Lower leg skin (tissue), 4 donors: Measurements from ENCODE around the gene IPO11. TPM values are rescaled to one million over a fixed set of nuclear protein-coding genes. Genes with fewer than 3 reads are reported as not detected.

Experiments used
- DNase-seq, 2 donors: peaks; one replicate each; pipeline ENCODE4 v3.0.0-alpha.2; 2019; ENCODE audit warnings: low spot score in 2 of 2
- H3K4me3 ChIP-seq: fragments of 200-600 bp; sonication (generic); 2 replicates; pipeline ENCODE4 v1.5.1; 2017; ENCODE audit warnings: mild to moderate bottlenecking, low read depth; ENCODE audit not compliant: poor library complexity, severe bottlenecking
- CTCF ChIP-seq, 3 donors: fragments of 450-650 bp; IDR thresholded peaks; one replicate each; pipeline ENCODE4 v1.5.1; 2016; ENCODE audit warnings: antibody characterized with exemption in 3 of 3, mild to moderate bottlenecking in 3 of 3, moderate library complexity in 2 of 3
- POLR2A ChIP-seq, 2 donors: fragments of 450-650 bp; IDR thresholded peaks; one replicate each; pipeline ENCODE4 v1.6.1; 2016 to 2017; ENCODE audit warnings: antibody characterized with exemption in 2 of 2, mild to moderate bottlenecking in 1 of 2, moderate library complexity in 1 of 2
- WGBS, 2 donors: methylation state at CpG; one replicate each; pipeline ENCODE4 v1.1.5; 2018; 5-methylcytosine and 5-hydroxymethylcytosine counted together
- intact Hi-C: fragments of 100-400 bp; cut with DNase I; formaldehyde crosslinking; loops from one replicate; pipeline ENCODE4 v1.15.0; 2023; ENCODE audit warnings: low total_unique reads
- total RNA-seq, 4 donors: library from RNA; depleted of rRNA; stranded (reverse); fragments of >200 nt; gene quantifications; one replicate each; pipeline ENCODE4 v1.1.0, GENCODE V29; 2016

The IPO11 gene
- total RNA-seq, 4 donors from 2014 or later, result 12.9 to 21.8 (median 15.2) TPM

GRCh38 chr5:62579761-62580160 lies 167.2 kb downstream of the IPO11 start:
- TF ChIP-seq CTCF (IDR thresholded peaks at IDR 0.05) (no peak), POLR2A (IDR thresholded peaks at IDR 0.05) (no peak)
- intact Hi-C loops, result no loop called here
- H3K4me3 ChIP-seq, result no peak overlapping the region
- 80 to 83% methylated on average over 5 of the region's 5 CpGs for WGBS, 2 donors
- no peak for DNase-seq

GRCh38 chr5:62581836-62582597 lies 169.5 kb downstream of the IPO11 start:
- no peak for DNase-seq
- H3K4me3 ChIP-seq, result no peak overlapping the region
- 64 to 69% methylated on average over 8 of the region's 8 CpGs for WGBS, 2 donors
- TF ChIP-seq CTCF (IDR thresholded peaks at IDR 0.05) (no peak), POLR2A (IDR thresholded peaks at IDR 0.05) (no peak)
- intact Hi-C loops, result no loop called here

- TF ChIP-seq POLR2A (IDR thresholded peaks at IDR 0.05) (no peak), CTCF (IDR thresholded peaks at IDR 0.05) (no peak)
- DNase-seq, result no peak
- intact Hi-C loops, result no loop called here
- H3K4me3 ChIP-seq, result no peak overlapping the region
- WGBS, 2 donors, result 95 to 100% methylated on average over 3 of the region's 3 CpGs
These were observed 171.8 kb downstream of the IPO11 start for GRCh38 chr5:62584391-62584790.

- intact Hi-C loops, result no loop called here
- TF ChIP-seq POLR2A (IDR thresholded peaks at IDR 0.05) (no peak), CTCF (IDR thresholded peaks at IDR 0.05) (no peak)
- H3K4me3 ChIP-seq, result no peak overlapping the region
- WGBS, 2 donors, result 77 to 86% methylated on average over 2 of the region's 2 CpGs
- DNase-seq, result no peak
These were observed 172.7 kb downstream of the IPO11 start for GRCh38 chr5:62585306-62585705.

GRCh38 chr5:62585751-62586150 lies 173.2 kb downstream of the IPO11 start:
- TF ChIP-seq POLR2A (IDR thresholded peaks at IDR 0.05) (no peak), CTCF (IDR thresholded peaks at IDR 0.05) (no peak)
- no peak overlapping the region for H3K4me3 ChIP-seq
- intact Hi-C loops, result no loop called here
- DNase-seq, result no peak

- DNase-seq, result no peak
- no peak overlapping the region for H3K4me3 ChIP-seq
- 77 to 94% methylated on average over 3 of the region's 3 CpGs for WGBS, 2 donors
- intact Hi-C loops, result no loop called here
- TF ChIP-seq CTCF (IDR thresholded peaks at IDR 0.05) (no peak), POLR2A (IDR thresholded peaks at IDR 0.05) (no peak)
These were observed 175.2 kb downstream of the IPO11 start for GRCh38 chr5:62587737-62588136.
